Progenitor cell of endocrine pancreas (in vitro differentiated cells): ENCODE results near the gene DSCAML1. TPM values are rescaled to one million over a fixed set of nuclear protein-coding genes. Genes with fewer than 3 reads are reported as not detected.

Experiments used
- DNase-seq: peaks from one replicate; pipeline ENCODE4 v3.0.0; 2021; ENCODE audit warnings: low spot score; ENCODE audit not compliant: unreplicated experiment
- H3K27ac Mint-ChIP-seq: 2 replicates; pipeline ENCODE4 v1.8.0; 2021; ENCODE audit warnings: mild to moderate bottlenecking, moderate library complexity, mixed read lengths
- H3K27me3 Mint-ChIP-seq: 2 replicates; pipeline ENCODE4 v1.8.0; 2021; ENCODE audit warnings: mixed read lengths
- H3K36me3 Mint-ChIP-seq: 2 replicates; pipeline ENCODE4 v1.8.0; 2022; ENCODE audit warnings: mixed read lengths; ENCODE audit not compliant: insufficient read depth
- H3K4me1 Mint-ChIP-seq: 2 replicates; pipeline ENCODE4 v1.8.0; 2021; ENCODE audit warnings: low read depth, mixed read lengths
- H3K4me3 Mint-ChIP-seq: 2 replicates; pipeline ENCODE4 v1.8.0; 2021; ENCODE audit warnings: low read depth, mild to moderate bottlenecking, moderate library complexity, mixed read lengths
- H3K9me3 Mint-ChIP-seq: 2 replicates; pipeline ENCODE4 v1.8.0; 2021; ENCODE audit warnings: low read depth, mixed read lengths
- total RNA-seq: library from RNA; stranded (reverse); gene quantifications from 2 replicates; pipeline ENCODE4 v1.2.1, GENCODE V29; 2021
- TF ChIP-seq, protein P1 (sequence below): fragments of 200-600 bp; sonication (generic); IDR thresholded peaks from one replicate; pipeline ENCODE4 v1.5.0; 2021; ENCODE audit warnings: antibody characterized with exemption, mild to moderate bottlenecking; ENCODE audit not compliant: unreplicated experiment

Gene DSCAML1
- total RNA-seq, 1 donor from 2014 or later = 2.7 TPM

DNA sequence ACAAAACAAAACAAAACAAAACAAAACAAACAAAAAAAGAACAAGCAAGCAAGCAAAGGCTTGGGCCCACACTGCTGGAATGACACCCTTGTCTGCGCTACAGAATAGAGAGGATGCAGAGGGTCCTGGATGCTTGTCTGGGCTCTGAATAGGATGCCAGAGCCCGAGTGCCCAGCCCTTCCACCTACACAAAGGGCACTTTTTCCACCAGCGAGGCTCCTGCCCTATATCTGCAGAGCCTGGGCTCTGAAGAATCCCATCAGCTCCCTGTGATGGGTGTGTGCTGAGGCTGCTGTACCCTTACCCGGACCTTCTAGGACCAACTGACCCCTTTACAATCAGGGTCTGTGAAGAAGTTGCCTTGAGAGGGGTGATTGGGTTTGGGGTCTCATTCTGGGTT lies 221.2 kb downstream of the DSCAML1 start:
- no peak for DNase-seq
- Mint-ChIP-seq H3K4me3 (no peak overlapping the region), H3K36me3 (no peaks in the 10 kb centered on the region), H3K4me1 (peaks cover 4% of the 10 kb centered on the region), H3K27me3 (peaks cover 24% of the 10 kb centered on the region), H3K27ac (no peak overlapping the region), H3K9me3 (no peaks in the 10 kb centered on the region)
- TF ChIP-seq, protein P1, sequence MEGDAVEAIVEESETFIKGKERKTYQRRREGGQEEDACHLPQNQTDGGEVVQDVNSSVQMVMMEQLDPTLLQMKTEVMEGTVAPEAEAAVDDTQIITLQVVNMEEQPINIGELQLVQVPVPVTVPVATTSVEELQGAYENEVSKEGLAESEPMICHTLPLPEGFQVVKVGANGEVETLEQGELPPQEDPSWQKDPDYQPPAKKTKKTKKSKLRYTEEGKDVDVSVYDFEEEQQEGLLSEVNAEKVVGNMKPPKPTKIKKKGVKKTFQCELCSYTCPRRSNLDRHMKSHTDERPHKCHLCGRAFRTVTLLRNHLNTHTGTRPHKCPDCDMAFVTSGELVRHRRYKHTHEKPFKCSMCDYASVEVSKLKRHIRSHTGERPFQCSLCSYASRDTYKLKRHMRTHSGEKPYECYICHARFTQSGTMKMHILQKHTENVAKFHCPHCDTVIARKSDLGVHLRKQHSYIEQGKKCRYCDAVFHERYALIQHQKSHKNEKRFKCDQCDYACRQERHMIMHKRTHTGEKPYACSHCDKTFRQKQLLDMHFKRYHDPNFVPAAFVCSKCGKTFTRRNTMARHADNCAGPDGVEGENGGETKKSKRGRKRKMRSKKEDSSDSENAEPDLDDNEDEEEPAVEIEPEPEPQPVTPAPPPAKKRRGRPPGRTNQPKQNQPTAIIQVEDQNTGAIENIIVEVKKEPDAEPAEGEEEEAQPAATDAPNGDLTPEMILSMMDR = no peak

DNA sequence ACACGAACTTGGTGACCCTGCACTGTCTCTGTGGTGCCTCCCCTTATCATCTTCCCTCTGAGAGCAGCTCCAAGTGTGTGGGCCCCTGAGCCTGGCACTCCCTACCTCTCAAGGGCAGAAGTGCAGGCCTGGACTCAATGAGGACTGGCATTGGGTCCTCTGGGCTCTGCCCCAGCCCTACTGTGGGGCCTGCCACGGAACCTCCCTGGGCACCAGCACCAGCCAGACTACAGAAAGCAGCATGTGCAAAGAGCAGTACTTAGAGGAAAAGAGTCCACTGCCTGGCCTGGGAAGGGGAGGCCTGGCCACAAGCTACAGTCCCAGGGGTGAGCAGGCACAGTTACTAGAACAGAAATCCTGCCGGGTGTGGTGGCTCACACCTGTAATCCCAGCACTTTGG lies 222.5 kb downstream of the DSCAML1 start:
- H3K4me3 Mint-ChIP-seq = no peak overlapping the region
- DNase-seq = no peak
- peaks cover 15% of the 10 kb centered on the region for H3K27me3 Mint-ChIP-seq
- no peaks in the 10 kb centered on the region for H3K9me3 Mint-ChIP-seq
- TF ChIP-seq, protein P1 = no peak
- H3K4me1 Mint-ChIP-seq = peaks cover 4% of the 10 kb centered on the region
- no peaks in the 10 kb centered on the region for H3K36me3 Mint-ChIP-seq
- no peak overlapping the region for H3K27ac Mint-ChIP-seq

DNA sequence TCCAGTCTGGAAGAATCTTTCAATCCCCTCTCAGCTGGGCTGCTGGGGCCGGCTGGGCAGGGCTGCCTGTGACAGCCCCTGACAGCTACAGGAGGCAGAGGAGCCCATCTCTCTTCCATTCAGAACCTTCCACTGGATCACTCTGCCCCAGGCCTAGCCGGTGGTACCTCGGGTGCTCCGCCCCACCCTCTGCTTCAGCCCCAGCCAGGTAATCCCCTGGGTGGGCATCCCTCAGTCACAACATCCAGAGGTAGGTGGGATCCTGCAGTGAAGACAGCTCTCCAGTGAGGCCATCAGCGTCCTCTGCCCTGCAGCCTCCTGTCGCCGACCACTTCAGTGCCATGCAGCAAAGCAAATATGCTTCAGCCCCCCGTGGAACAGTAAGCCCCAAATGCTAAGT lies 223.7 kb downstream of the DSCAML1 start:
- Mint-ChIP-seq H3K4me1 (peaks cover 4% of the 10 kb centered on the region), H3K36me3 (no peaks in the 10 kb centered on the region), H3K27me3 (peaks cover 9% of the 10 kb centered on the region), H3K27ac (no peak overlapping the region), H3K4me3 (no peak overlapping the region), H3K9me3 (no peaks in the 10 kb centered on the region)
- no peak for DNase-seq
- TF ChIP-seq, protein P1 = no peak

DNA sequence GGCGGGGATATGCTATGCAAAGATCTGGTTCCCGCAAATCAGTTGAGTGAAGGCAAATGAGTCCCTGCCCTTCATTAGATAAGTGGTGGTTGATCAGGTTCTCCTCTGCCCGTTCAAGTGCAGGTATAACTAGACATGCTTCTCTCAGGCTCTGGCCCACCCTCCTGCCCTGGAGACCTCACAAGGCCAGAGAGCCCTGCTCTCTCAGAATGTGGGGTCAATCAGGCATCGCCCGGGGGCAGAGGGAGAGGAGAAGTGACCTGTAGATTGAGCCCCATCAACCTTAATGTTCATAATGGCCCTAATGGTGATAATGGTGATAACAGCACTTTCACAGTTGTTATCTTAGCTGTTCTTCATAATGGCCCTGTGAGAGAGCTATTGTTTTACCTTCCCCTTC lies 224.3 kb downstream of the DSCAML1 start:
- peaks cover 4% of the 10 kb centered on the region for H3K4me1 Mint-ChIP-seq
- no peak for DNase-seq
- no peak overlapping the region for H3K4me3 Mint-ChIP-seq
- no peaks in the 10 kb centered on the region for H3K36me3 Mint-ChIP-seq
- peaks cover 9% of the 10 kb centered on the region for H3K27me3 Mint-ChIP-seq
- TF ChIP-seq, protein P1 = no peak
- no peak overlapping the region for H3K27ac Mint-ChIP-seq
- H3K9me3 Mint-ChIP-seq = no peaks in the 10 kb centered on the region

DNA sequence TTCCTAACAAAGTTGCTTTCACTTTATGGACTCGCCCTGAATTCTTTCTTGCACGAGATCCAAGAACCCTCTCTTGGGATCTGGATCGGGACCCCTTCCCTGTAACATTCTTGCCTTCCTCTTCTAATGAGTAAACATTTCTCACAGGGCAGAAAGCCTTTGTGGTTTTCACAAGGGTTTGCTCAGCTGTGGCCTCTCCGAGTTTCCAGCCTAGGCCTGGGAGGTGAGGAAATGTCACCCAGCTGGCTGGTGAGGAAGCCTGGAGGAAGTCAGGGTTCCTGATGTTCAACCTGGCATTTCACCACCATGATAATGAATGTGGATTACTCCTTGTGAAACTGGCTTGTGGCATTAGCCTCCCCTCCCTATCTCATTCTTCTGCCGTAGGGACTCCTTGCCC lies 224.9 kb downstream of the DSCAML1 start:
- peaks cover 9% of the 10 kb centered on the region for H3K27me3 Mint-ChIP-seq
- TF ChIP-seq, protein P1 = no peak
- H3K9me3 Mint-ChIP-seq = no peaks in the 10 kb centered on the region
- no peak overlapping the region for H3K4me3 Mint-ChIP-seq
- H3K4me1 Mint-ChIP-seq = peaks cover 4% of the 10 kb centered on the region
- DNase-seq = no peak
- no peaks in the 10 kb centered on the region for H3K36me3 Mint-ChIP-seq
- no peak overlapping the region for H3K27ac Mint-ChIP-seq
